ENCODE results near the gene COMMD6.
A peak's percentile ranks its signal among the peaks of the same experiment; 100 is the strongest.

Gene COMMD6

DNA sequence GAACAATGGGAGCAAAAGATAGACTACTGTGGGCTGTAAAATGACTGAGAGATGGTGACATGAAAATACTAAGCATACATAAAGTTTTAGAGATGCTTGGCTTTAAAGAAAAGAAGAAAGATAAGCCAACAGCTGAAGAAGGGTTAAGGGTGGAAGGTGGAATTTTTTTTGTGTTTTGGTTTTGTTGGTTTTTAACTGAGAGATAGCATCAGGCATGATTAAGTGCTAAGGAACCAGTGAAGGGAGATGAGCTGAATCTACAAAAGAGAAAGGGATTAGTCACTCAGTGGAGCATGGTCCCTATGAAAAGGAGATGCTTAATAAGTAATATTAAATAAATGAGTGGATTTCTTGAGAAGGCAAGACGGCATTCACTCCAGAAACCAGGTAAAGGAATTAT lies 43.1 kb downstream of the COMMD6 start:
- FAIRE-seq (no peak), DNase-seq (ENCODE audit: insufficient read length) (no peak)
- TF ChIP-seq TAF1 (IDR thresholded peaks at IDR 0.05; ENCODE audit: borderline replicate concordance, low read depth, low read length) (no peak), POLR2AphosphoS5 (IDR thresholded peaks at IDR 0.05; ENCODE audit: low read depth, low read length) (no peak), POLR2A (IDR thresholded peaks at IDR 0.05; ENCODE audit: low read depth, low read length) (no peak)

DNA sequence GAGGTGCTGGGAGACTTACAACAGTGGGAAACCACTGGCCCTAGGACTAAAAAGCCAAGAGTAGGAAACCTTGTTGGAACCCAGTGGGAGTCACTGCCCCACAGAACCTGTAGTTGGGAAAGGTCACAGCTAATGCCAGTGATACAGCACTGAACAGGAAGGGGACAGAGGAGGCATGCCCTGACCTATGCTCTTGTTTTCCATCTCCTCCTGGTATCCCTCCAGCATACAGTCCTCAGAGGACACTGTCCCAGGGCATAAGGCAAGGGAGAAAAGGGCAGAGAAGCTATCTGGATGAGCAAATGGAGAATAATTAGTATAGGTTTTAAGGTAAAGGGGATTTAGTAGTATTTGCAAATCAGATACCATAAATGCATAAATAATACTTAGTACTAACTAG lies 44.5 kb downstream of the COMMD6 start:
- TF ChIP-seq POLR2A (IDR thresholded peaks at IDR 0.05; ENCODE audit: low read depth, low read length) (no peak), TAF1 (IDR thresholded peaks at IDR 0.05; ENCODE audit: borderline replicate concordance, low read depth, low read length) (no peak), POLR2AphosphoS5 (IDR thresholded peaks at IDR 0.05; ENCODE audit: low read depth, low read length) (no peak)
- no peak for DNase-seq (ENCODE audit: insufficient read length)
- no peak for FAIRE-seq

DNA sequence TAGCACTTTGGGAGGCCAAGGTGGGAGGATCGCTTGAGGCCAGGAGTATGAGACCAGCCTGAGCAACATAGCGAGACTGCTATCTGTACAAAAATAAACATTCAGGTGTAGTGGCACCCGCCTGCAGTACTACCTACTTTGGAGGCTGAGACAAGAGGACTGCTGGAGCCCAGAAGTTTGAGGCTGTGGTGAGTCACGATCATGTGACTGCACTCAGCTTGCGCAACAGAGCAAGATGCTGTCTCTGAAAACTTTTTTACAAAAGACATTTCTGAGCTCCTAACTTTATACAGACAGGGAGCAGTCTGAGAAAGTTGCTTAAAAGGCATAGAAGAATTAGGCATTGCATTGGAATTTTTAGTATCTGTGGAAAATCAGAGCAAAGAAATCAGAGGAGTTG lies 45.3 kb downstream of the COMMD6 start:
- DNase-seq (ENCODE audit: insufficient read length) (no peak), FAIRE-seq (no peak)
- no peak for TF ChIP-seq POLR2AphosphoS5 (IDR thresholded peaks at IDR 0.05; ENCODE audit: low read depth, low read length)

DNA sequence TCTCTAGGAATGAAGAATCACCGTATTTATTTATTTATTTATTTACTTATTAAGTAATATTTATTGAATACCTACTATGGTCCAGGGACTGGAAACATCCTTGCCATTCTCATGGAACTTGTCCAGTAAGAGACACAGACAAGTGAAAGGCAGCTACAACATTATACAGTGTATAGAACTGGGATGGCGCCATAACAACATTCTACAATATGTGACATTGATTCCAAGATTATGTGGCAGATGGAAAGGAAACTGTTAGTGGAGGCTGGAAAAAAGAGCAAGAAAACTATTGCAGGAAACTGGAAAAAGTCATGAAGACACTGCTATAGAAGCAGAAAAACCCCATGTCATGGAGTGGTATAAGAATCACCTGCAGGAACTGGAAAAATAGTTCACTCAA lies 46.3 kb downstream of the COMMD6 start:
- FAIRE-seq, result no peak
- no peak for DNase-seq (ENCODE audit: insufficient read length)
- no peak for TF ChIP-seq POLR2AphosphoS5 (IDR thresholded peaks at IDR 0.05; ENCODE audit: low read depth, low read length)
- no peak for TF ChIP-seq POLR2A (IDR thresholded peaks at IDR 0.05; ENCODE audit: low read depth, low read length)
- no peak for TF ChIP-seq TAF1 (IDR thresholded peaks at IDR 0.05; ENCODE audit: borderline replicate concordance, low read depth, low read length)

DNA sequence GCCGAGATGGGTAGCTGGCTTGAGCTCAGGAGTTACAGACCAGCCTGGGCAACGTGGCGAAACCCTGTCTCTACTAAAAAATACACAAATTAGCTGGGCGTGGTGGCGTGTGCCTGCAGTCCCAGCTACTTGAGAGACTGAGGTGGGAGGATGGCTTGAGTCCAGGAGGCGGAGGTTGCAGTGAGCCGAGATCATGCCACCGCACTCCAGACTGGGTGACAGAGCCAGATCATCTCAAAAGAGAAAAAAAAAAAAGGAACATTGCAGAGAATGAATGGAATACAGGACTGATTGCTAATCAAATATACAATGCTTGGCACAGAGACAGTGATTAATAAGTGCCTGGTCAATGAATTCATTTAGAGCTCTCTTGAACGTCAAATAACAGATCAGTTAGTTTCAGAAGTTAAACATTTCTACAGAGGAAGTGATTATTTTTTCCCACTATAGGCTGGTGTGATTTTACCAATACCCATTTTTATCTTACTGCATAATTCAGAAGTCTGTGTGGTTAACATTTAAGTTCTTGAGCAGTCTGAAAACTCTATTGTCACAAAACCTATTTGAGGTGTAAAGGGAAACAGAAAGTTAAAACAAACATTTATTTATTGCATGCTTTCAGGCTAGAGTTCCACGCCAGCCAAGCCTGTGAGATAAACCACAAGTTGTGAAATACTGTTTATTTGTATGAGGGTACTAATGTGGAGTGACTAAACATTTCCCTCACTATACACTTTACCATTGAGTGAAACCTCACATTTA lies 48.0 kb downstream of the COMMD6 start:
- no peak for TF ChIP-seq POLR2A (IDR thresholded peaks at IDR 0.05; ENCODE audit: low read depth, low read length)
- no peak for TF ChIP-seq POLR2AphosphoS5 (IDR thresholded peaks at IDR 0.05; ENCODE audit: low read depth, low read length)
- FAIRE-seq, result peak; percentile 5
- no peak for DNase-seq (ENCODE audit: insufficient read length)

DNA sequence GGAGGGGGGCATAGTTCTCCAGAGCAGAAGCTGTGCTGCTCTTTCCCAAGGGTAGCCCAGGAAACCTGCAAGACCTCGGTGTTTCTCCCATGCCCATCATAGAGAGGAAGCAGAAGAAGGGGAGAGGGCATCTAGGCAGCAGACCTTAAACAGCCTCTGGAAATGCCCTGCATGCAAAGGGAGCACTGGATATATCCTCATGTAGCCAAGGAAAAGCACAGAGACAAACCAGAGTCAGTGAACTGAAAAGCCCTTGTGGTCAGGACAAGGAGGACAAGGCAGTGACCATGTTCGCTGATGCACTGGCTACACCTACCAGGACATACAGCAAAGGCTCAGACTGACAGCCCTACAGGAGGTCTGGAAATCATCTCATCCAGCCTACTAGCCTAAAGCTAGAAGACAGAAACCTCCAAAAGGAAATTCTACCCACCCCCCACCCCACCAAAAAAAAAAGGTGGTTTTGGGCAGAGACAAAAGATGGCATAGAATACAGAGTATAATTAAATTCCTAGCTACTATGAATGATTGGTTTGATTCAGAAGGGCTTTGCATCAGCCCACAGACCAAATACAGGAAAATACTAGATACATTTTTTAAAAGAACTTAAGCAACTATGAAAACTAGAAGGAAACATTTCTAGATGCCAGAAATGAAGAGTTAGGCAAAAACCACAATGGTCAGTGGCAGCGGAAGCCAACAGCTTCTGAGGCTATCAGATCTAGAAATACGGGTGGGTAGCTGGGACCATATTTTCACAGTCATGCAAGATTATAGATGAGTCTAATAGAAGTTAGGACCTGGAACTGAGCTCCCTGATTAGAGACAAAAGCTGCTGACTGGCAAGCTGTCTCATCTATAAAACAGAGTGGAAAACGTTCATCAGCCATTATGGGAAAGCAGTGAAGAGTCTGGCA lies 51.2 kb downstream of the COMMD6 start:
- DNase-seq (ENCODE audit: insufficient read length), result no peak
- TF ChIP-seq TAF1 (IDR thresholded peaks at IDR 0.05; ENCODE audit: borderline replicate concordance, low read depth, low read length) (no peak), POLR2AphosphoS5 (IDR thresholded peaks at IDR 0.05; ENCODE audit: low read depth, low read length) (no peak), POLR2A (IDR thresholded peaks at IDR 0.05; ENCODE audit: low read depth, low read length) (no peak)
- FAIRE-seq, result no peak

DNA sequence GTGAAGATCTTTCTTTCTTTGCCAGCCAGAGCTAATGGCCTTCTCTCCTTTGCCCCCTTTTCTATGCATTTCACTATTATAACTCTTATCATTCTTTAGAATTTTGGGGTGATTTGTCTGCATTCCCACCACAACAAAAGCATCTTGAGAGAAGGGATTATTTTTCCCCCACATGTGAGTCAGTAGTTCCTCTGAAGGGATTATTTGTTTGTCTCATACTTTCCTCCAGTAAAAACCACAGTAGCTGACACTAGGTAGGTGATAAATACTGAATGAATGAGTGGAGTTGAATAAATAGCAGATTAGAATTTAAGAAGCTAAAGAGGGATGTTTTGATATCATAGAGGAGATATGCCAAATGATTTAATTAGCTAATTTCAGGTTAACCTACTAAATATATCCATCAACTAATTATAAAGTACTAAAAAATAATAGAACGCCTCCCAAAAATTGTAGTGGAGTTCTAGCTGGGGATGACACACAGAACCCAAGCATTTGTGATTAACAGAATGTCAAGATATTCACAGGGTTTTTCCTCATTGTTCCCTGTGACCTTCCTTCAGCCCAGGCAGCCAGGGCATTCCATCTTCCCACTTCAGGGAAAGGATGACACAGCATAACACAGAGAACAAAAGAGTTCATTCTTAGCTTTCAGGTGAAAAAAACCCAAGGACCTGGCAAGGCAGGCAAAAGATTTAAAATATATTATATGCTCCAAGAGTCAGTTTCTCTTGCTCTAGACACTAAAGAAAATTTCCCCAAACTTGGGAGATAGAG lies 52.2 kb downstream of the COMMD6 start:
- no peak for DNase-seq (ENCODE audit: insufficient read length)

DNA sequence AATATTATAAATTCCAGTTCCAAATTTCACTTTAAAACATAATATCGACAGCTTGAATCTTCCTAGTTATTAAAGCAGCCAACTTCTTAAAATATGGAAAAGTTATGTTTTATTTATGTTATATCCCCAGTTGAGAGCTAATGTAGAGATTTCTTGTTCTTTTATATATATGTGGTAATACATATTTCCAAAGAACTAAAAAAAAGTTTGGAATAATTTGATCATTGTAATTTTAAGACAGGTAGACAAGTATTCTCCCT lies 54.9 kb downstream of the COMMD6 start:
- FAIRE-seq (no peak), DNase-seq (ENCODE audit: insufficient read length) (no peak)

More for the DNA sequence above, 52.2 kb downstream of the COMMD6 start:
- no peak for TF ChIP-seq POLR2AphosphoS5 (IDR thresholded peaks at IDR 0.05; ENCODE audit: low read depth, low read length)
- no peak for FAIRE-seq

DNA sequence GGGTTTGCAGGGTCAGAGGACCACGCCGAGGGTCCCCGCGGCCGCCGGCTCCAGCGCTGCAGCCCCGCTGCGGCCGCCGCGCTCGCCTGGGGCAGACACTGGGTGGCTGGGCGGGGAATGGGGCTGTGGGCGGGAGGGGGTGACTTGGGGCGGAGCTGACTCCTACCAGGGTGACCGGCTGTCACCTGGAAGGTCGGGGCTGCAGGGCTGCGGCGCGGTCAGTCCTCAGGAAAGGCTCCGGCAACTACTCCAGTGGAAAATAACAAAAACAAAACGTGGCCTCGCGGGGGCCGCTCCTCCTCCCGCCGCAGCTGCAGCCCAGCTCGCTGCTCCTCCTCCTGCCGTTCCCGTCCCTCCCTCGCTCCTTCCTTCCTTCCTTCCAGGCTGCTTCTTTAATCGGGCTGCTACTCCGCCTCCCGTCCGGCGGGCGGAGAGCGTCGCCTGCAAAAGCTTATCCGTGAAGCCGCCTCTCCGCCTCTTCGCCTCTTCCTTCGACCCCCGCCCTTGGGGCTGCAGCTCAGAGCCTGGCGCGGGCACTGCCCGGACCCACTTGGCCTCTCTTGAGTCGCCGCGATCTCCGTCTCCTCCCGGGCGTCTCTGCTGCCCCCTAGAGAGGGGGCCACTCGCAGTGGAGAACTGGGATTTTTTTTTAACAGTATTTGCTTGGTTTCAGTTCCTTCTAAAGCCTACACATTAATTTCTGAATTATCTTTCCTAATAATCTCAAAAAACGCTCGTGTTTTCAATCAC lies 55.4 kb downstream of the COMMD6 start, which contains the start of gene TBC1D4:
TSS of gene TBC1D4 (minus strand) at position 100 of the 750 bp plus-strand sequence. CDS start 402 bp downstream, outside the sequence.
- DNase-seq (ENCODE audit: insufficient read length) (peak; percentile 59), FAIRE-seq (peak; percentile 94)

More for the DNA sequence above, 54.9 kb downstream of the COMMD6 start:
- TF ChIP-seq POLR2A (IDR thresholded peaks at IDR 0.05; ENCODE audit: low read depth, low read length) (no peak), POLR2AphosphoS5 (IDR thresholded peaks at IDR 0.05; ENCODE audit: low read depth, low read length) (no peak)

DNA sequence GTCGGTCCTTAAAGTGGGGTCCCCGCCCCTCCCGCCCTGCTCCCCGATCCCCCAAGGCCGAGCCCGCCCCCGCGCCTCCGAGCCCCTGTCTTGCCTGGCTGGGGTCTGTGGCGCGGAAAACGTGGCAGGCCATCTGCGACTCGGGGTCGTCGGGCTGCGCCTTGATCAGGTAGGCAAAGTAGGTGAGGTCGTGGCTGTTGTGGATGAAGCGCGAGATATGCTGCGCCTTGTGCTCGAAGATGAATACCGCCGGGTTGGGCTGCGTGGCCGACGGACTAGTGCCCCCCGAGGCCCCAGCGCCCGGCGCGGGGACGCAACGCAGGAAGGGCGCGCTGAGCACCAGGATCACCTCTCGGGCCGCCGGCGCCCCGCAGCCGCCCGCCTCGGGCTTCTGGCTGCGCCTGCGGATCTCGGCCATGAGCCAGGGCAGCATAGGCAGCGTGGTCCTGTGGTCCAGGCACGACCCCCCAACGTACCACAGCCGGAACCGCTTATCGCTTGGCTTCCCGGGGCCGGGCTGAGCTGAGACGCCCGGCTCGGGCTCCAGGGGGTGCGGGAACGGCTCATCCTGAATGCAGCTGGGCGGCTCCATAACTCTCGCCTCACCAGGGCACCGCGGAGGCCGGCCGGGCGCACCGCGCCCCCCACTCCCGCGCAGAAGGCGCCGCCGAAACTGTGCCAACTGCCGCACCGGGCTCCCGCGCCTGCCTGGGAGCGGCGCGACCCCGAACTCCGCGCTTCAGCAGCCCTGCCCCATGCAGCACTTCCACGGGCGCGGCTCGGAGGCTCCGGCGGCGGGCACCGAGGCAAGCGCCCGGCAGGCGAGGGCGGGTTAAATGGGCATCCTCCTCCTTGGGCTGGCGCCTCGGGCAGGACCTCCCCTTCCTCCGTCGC lies 56.2 kb downstream of the COMMD6 start:
- FAIRE-seq (peak; percentile 54), DNase-seq (ENCODE audit: insufficient read length) (peak; percentile 15)
- no peak for TF ChIP-seq TAF1 (IDR thresholded peaks at IDR 0.05; ENCODE audit: borderline replicate concordance, low read depth, low read length)
- TF ChIP-seq POLR2AphosphoS5 (IDR thresholded peaks at IDR 0.05; ENCODE audit: low read depth, low read length), result no peak
- TF ChIP-seq POLR2A (IDR thresholded peaks at IDR 0.05; ENCODE audit: low read depth, low read length), result no peak

More for the DNA sequence above, 55.4 kb downstream of the COMMD6 start, which contains the start of gene TBC1D4:
- TF ChIP-seq POLR2A (IDR thresholded peaks at IDR 0.05; ENCODE audit: low read depth, low read length), result peak; percentile 55; the same call in 1 of the 2 replicates
- 0 out of 2 replicates have a peak, but pooled peaks have one; percentile 11 for TF ChIP-seq TAF1 (IDR thresholded peaks at IDR 0.05; ENCODE audit: borderline replicate concordance, low read depth, low read length)
- TF ChIP-seq POLR2AphosphoS5 (IDR thresholded peaks at IDR 0.05; ENCODE audit: low read depth, low read length), result no peak

Measured in GM12892 (cell line).